EL (cell line): ENCODE results near the gene P3H4.

Experiments
- DNase-seq: peaks from one replicate; pipeline ENCODE4 v3.0.0-alpha.2; 2016

The P3H4 gene

GRCh38 chr17:41769346-41769862 lies 42.3 kb downstream of the P3H4 start:
- DNase-seq, result no peak

- DNase-seq, result no peak
These were observed 43.0 kb downstream of the P3H4 start for GRCh38 chr17:41768682-41769288.

GRCh38 chr17:41767324-41768042 lies 44.3 kb downstream of the P3H4 start:
- DNase-seq, result no peak

GRCh38 chr17:41766135-41766534 lies 45.6 kb downstream of the P3H4 start:
- DNase-seq, result no peak

GRCh38 chr17:41763327-41763726 lies 48.4 kb downstream of the P3H4 start:
- DNase-seq, result no peak

- no peak for DNase-seq
These were observed 48.9 kb downstream of the P3H4 start for GRCh38 chr17:41762841-41763240.

- no peak for DNase-seq
These were observed 49.4 kb downstream of the P3H4 start for GRCh38 chr17:41762391-41762790.

- DNase-seq, result no peak
These were observed 50.9 kb downstream of the P3H4 start for GRCh38 chr17:41760878-41761277.

- DNase-seq, result no peak
These were observed 53.1 kb downstream of the P3H4 start for GRCh38 chr17:41758601-41759000.

GRCh38 chr17:41754066-41754465 lies 57.7 kb downstream of the P3H4 start:
- no peak for DNase-seq
